ENCODE measurements around the gene IGF2.

DNA sequence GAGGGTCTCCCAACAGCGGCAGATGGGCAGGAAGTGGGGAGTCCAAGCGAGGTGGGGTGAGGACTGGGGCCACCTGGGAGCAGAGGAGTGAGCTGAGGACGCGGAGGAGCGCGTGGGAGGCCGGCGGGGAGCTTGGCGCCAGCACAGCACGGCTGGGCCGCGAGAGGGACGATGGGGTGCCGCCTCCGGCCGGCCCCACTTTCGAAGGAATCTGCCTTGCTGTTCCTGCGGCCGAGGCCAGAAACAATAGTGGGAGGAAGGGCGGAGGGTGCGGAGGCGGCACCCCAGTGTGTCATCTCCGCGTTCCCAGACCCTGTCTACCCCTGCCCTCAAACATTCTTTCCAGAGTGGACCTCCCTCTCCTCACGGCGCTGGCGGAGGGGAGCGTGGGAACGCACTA is 16.3 kb upstream of the IGF2 start:
- no peak for TF ChIP-seq CTCF (IDR thresholded peaks at IDR 0.05)
- no peak for TF ChIP-seq EZH2 (IDR thresholded peaks at IDR 0.05; ENCODE audit: borderline replicate concordance, insufficient read depth, low read depth, low read length, poor library complexity, severe bottlenecking)

Measured in B cell (primary cell).